H9 (cell line): ENCODE measurements around the gene SNX32. TPM values are rescaled to one million over a fixed set of nuclear protein-coding genes. Genes with fewer than 3 reads are reported as not detected.

Experiments used
- DNase-seq: peaks from one replicate; pipeline ENCODE4 v3.0.0-alpha.2; 2017
- H2AFZ ChIP-seq: one replicate; pipeline ENCODE4 v1.6.1; 2013; ENCODE audit warnings: mild to moderate bottlenecking, low read length, control low read depth, moderate library complexity
- H2AK5ac ChIP-seq: 2 replicates; pipeline ENCODE4 v1.6.1; 2013; ENCODE audit warnings: low read length, control low read depth, mixed read lengths; ENCODE audit not compliant: insufficient read length
- H2BK120ac ChIP-seq: one replicate; pipeline ENCODE4 v1.6.1; 2013; ENCODE audit warnings: low read depth, mild to moderate bottlenecking, low read length, control low read depth, inconsistent platforms; ENCODE audit not compliant: poor library complexity, severe bottlenecking
- H2BK12ac ChIP-seq: 2 replicates; pipeline ENCODE4 v1.6.1; 2013; ENCODE audit warnings: low read length, control low read depth, mixed read lengths, low read depth; ENCODE audit not compliant: insufficient read length
- H2BK15ac ChIP-seq: 2 replicates; pipeline ENCODE4 v1.6.1; 2013; ENCODE audit warnings: low read depth, low read length, control low read depth
- H2BK20ac ChIP-seq: one replicate; pipeline ENCODE4 v1.6.1; 2013; ENCODE audit warnings: low read depth, mild to moderate bottlenecking, low read length, control low read depth, inconsistent platforms; ENCODE audit not compliant: poor library complexity, severe bottlenecking
- H2BK5ac ChIP-seq: 2 replicates; pipeline ENCODE4 v1.6.1; 2013; ENCODE audit warnings: low read length, control low read depth, mixed read lengths; ENCODE audit not compliant: insufficient read length
- H3K14ac ChIP-seq: 2 replicates; pipeline ENCODE4 v1.6.1; 2013; ENCODE audit warnings: low read length, control low read depth; ENCODE audit not compliant: insufficient read depth
- H3K18ac ChIP-seq: 2 replicates; pipeline ENCODE4 v1.6.1; 2013; ENCODE audit warnings: low read depth, mild to moderate bottlenecking, mixed read lengths, low read length, control low read depth; ENCODE audit not compliant: insufficient read length
- H3K23ac ChIP-seq: 2 replicates; pipeline ENCODE4 v1.6.1; 2013; ENCODE audit warnings: low read length, control low read depth, mixed read lengths, low read depth; ENCODE audit not compliant: insufficient read length
- H3K23me2 ChIP-seq: 2 replicates; pipeline ENCODE4 v1.6.1; 2013; ENCODE audit warnings: low read depth, mild to moderate bottlenecking, mixed read lengths, low read length, control low read depth; ENCODE audit not compliant: insufficient read length, poor library complexity, severe bottlenecking
- H3K27ac ChIP-seq: 2 replicates; pipeline ENCODE4 v1.5.1; 2013; ENCODE audit warnings: low read length, control low read depth, mixed read lengths, low read depth; ENCODE audit not compliant: insufficient read length
- H3K27me3 ChIP-seq: 2 replicates; pipeline ENCODE4 v1.6.1; 2013; ENCODE audit warnings: low read length, control low read depth, inconsistent platforms; ENCODE audit not compliant: insufficient read depth
- H3K4ac ChIP-seq: 2 replicates; pipeline ENCODE4 v1.6.1; 2013; ENCODE audit warnings: low read depth, mild to moderate bottlenecking, control low read depth, inconsistent platforms, low read length, moderate library complexity
- H3K4me1 ChIP-seq: 2 replicates; pipeline ENCODE4 v1.6.1; 2013; ENCODE audit warnings: low read length, control low read depth, inconsistent platforms; ENCODE audit not compliant: insufficient read depth
- H3K4me2 ChIP-seq: 2 replicates; pipeline ENCODE4 v1.6.1; 2013; ENCODE audit warnings: low read length, control low read depth, mixed read lengths; ENCODE audit not compliant: insufficient read length, insufficient read depth
- H3K56ac ChIP-seq: 2 replicates; pipeline ENCODE4 v1.6.1; 2013; ENCODE audit warnings: low read depth, mild to moderate bottlenecking, mixed read lengths, low read length, control low read depth; ENCODE audit not compliant: insufficient read length
- H3K79me1 ChIP-seq: 2 replicates; pipeline ENCODE4 v1.6.1; 2013; ENCODE audit warnings: low read depth, mild to moderate bottlenecking, moderate library complexity, low read length, control low read depth, inconsistent platforms; ENCODE audit not compliant: insufficient read depth, poor library complexity, severe bottlenecking
- H3K79me2 ChIP-seq: 2 replicates; pipeline ENCODE4 v1.6.1; 2013; ENCODE audit warnings: low read length, control low read depth, inconsistent platforms; ENCODE audit not compliant: insufficient read depth
- H3K9ac ChIP-seq: 2 replicates; pipeline ENCODE4 v1.6.1; 2013; ENCODE audit warnings: low read length, control low read depth, mixed read lengths; ENCODE audit not compliant: insufficient read length; ENCODE audit errors: extremely low read depth
- H3K9me3 ChIP-seq: one replicate; pipeline ENCODE4 v1.6.1; 2013; ENCODE audit warnings: low read depth, low read length, inconsistent platforms; ENCODE audit not compliant: control insufficient read depth
- H3T11ph ChIP-seq: one replicate; pipeline ENCODE4 v1.6.1; 2013; ENCODE audit warnings: mild to moderate bottlenecking, low read length, control low read depth, inconsistent platforms
- H4K20me1 ChIP-seq: one replicate; pipeline ENCODE4 v1.6.1; 2013; ENCODE audit not compliant: control insufficient read depth, insufficient read length, insufficient read depth
- H4K5ac ChIP-seq: 2 replicates; pipeline ENCODE4 v1.6.1; 2013; ENCODE audit warnings: low read depth, mild to moderate bottlenecking, mixed read lengths, low read length, control low read depth; ENCODE audit not compliant: insufficient read length
- H4K8ac ChIP-seq: replicated peaks from 2 replicates; pipeline ENCODE4 v1.6.1; 2013; ENCODE audit warnings: low read length, control low read depth, mixed read lengths, low read depth; ENCODE audit not compliant: insufficient read length
- H4K91ac ChIP-seq: 2 replicates; pipeline ENCODE4 v1.6.1; 2013; ENCODE audit warnings: low read depth, mild to moderate bottlenecking, moderate library complexity, mixed read lengths, low read length, control low read depth; ENCODE audit not compliant: insufficient read length
- H3K27ac Mint-ChIP-seq, 3 experiments: 2 replicates in 2 of 3; 3 replicates in 1 of 3; pipeline ENCODE4 v1.8.0; 2020 to 2021; ENCODE audit warnings: mixed read lengths in 3 of 3, mild to moderate bottlenecking in 1 of 3, moderate library complexity in 1 of 3
- H3K27me3 Mint-ChIP-seq: 2 replicates; pipeline ENCODE4 v1.8.0; 2021; ENCODE audit warnings: low read depth, mild to moderate bottlenecking, moderate library complexity, mixed read lengths
- H3K36me3 Mint-ChIP-seq, 3 experiments: 2 replicates in 2 of 3; 3 replicates in 1 of 3; pipeline ENCODE4 v1.8.0; 2020 to 2021; ENCODE audit warnings: low read depth in 3 of 3, mixed read lengths in 3 of 3; ENCODE audit not compliant: insufficient read depth in 1 of 3
- H3K4me1 Mint-ChIP-seq, 2 experiments: 2 replicates each; pipeline ENCODE4 v1.8.0; 2020; ENCODE audit warnings: mixed read lengths in 2 of 2
- H3K4me3 Mint-ChIP-seq, 2 experiments: 2 replicates in 1 of 2; 3 replicates in 1 of 2; pipeline ENCODE4 v1.8.0; 2020 to 2021; ENCODE audit warnings: mild to moderate bottlenecking in 2 of 2, mixed read lengths in 2 of 2, moderate library complexity in 1 of 2
- H3K9me3 Mint-ChIP-seq, 2 experiments: 2 replicates in 1 of 2; 3 replicates in 1 of 2; pipeline ENCODE4 v1.8.0; 2020; ENCODE audit warnings: mild to moderate bottlenecking in 2 of 2, mixed read lengths in 2 of 2, moderate library complexity in 1 of 2
- CTCF ChIP-seq: fragments of 200-600 bp; sonication (generic); conservative IDR thresholded peaks from 3 replicates; pipeline ENCODE4 v1.8.0; 2021; ENCODE audit warnings: antibody characterized with exemption, mild to moderate bottlenecking
- WGBS: extraction: QIAGEN DNeasy Blood & Tissue Kit; methylation state at CpG from one replicate; pipeline ENCODE4 v1.1.7; 2013; ENCODE audit warnings: missing lambda C conversion rate, low lambda C conversion rate, mixed read lengths; ENCODE audit not compliant: insufficient read length; ENCODE audit errors: extremely low coverage; 5-methylcytosine and 5-hydroxymethylcytosine counted together
- total RNA-seq: library from RNA; stranded (reverse); gene quantifications from 2 replicates; pipeline ENCODE4 v1.2.1, GENCODE V29; 2021

The SNX32 gene
- total RNA-seq, 1 experiment from 2014 or later, result 1.2 TPM

- H3K23ac ChIP-seq, result no peak overlapping the region
- Mint-ChIP-seq H3K36me3 (peaks cover 0 to 36% (median 0%) of the 10 kb centered on the region in 3 experiments; a peak in 3 of 7 replicates), H3K27ac (peak overlapping the region in 1 of 3 experiments; percentile 68; a peak in 2 of 7 replicates), H3K9me3 (peaks cover 2 to 4% of the 10 kb centered on the region in 2 experiments; a peak in 2 of 5 replicates), H3K27me3 (peaks cover 28% of the 10 kb centered on the region), H3K4me3 (peak overlapping the region; percentile 75 to 88), H3K4me1 (peaks cover 34 to 42% of the 10 kb centered on the region in 2 experiments)
- no peak overlapping the region for H2BK20ac ChIP-seq
- H2AFZ ChIP-seq, result no peak overlapping the region
- no peak overlapping the region for H2BK120ac ChIP-seq
- no CpG with 5 or more reads among the region's 10 CpGs for WGBS
- no peak overlapping the region for H3K27ac ChIP-seq
- no peaks in the 10 kb centered on the region for H3K9me3 ChIP-seq
- no peak overlapping the region for H2BK12ac ChIP-seq
- H2BK15ac ChIP-seq, result no peak overlapping the region
- DNase-seq, result no peak
- no peak overlapping the region for H3T11ph ChIP-seq
- no peak overlapping the region for H4K5ac ChIP-seq
- peak overlapping the region; percentile 70 for H3K4me2 ChIP-seq
- H3K27me3 ChIP-seq, result peaks cover 6% of the 10 kb centered on the region; the same call in 1 of the 2 replicates
- H2BK5ac ChIP-seq, result no peak overlapping the region
- H3K4ac ChIP-seq, result no peak overlapping the region
- H3K79me2 ChIP-seq, result no peaks in the 10 kb centered on the region; the same call in 1 of the 2 replicates
- no peak overlapping the region for H3K18ac ChIP-seq
- H3K14ac ChIP-seq, result no peak overlapping the region
- H3K56ac ChIP-seq, result no peak overlapping the region
- H4K8ac ChIP-seq, result no peak overlapping the region
- H4K20me1 ChIP-seq, result no peaks in the 10 kb centered on the region
- no peak overlapping the region for H2AK5ac ChIP-seq
- H3K23me2 ChIP-seq, result peaks cover 23% of the 10 kb centered on the region
- no peaks in the 10 kb centered on the region for H3K79me1 ChIP-seq
- peaks cover 7% of the 10 kb centered on the region; the same call in 1 of the 2 replicates for H3K4me1 ChIP-seq
- H3K9ac ChIP-seq, result no peak overlapping the region
- no peak for TF ChIP-seq CTCF
- H4K91ac ChIP-seq, result no peak overlapping the region
Measured at GRCh38 chr11:65892661-65893317, 59.0 kb downstream of the SNX32 start.
